COLO829 (cell line): ENCODE results near the gene NDUFAF7.
A peak's percentile ranks its signal among the peaks of the same experiment; 100 is the strongest.
"Not testable (repeated sequence)": the region's sequence is repeated elsewhere in the genome, so short reads cannot be mapped to it uniquely, and the experiment has no call there.

Experiments used
- DNase-seq: peaks from one replicate; pipeline ENCODE4 v3.0.0; 2012; ENCODE audit warnings: low spot score

The NDUFAF7 gene

GRCh38 chr2:37215250-37215649 lies 16.2 kb upstream of the NDUFAF7 start:
- no peak for DNase-seq

DNA sequence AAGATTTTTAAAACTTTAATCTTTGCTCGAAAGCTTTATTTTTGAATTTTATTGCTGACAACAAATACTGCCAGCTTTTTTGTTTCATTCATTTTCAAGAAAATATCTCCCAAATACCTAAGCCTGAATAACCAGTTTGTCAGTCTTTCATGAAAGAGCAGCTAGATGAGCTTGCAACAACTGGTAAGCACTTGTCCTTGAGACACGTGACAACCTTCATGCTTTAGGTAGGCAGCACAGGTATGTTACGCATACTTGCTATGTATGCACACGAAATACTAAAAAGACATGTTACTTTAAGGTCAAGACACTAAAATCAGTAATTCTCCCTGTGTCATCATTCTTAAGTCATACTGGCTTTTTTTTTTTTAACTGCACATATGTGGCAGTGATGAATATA lies 12.4 kb upstream of the NDUFAF7 start:
- DNase-seq = no peak

DNA sequence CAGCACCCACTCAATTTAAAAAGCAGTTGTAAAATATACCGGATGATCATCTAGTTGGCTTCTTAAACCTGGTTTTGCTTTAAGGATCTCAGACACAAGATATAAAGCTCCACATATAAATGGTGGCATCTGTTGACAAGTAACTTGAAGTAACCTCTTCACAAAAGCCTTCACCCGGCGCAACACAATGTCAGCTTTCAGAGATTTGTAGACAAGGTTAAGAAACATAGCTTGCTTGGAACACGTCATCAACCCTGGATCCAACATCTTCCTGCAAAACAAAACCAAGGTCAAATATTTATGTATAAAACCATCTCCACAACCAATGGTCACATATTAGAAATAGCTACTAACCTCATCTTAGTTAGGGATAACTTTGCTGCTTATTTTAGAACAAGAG lies 8.3 kb upstream of the NDUFAF7 start:
- no peak for DNase-seq

- DNase-seq = no peak
Measured at GRCh38 chr2:37224063-37224462, 7.4 kb upstream of the NDUFAF7 start.

GRCh38 chr2:37225129-37225528 lies 6.3 kb upstream of the NDUFAF7 start:
- DNase-seq = not testable (repeated sequence)

- DNase-seq = no peak
Measured at GRCh38 chr2:37226863-37227262, 4.6 kb upstream of the NDUFAF7 start.

- no peak for DNase-seq
Measured at GRCh38 chr2:37228788-37229187, 2.7 kb upstream of the NDUFAF7 start.

DNA sequence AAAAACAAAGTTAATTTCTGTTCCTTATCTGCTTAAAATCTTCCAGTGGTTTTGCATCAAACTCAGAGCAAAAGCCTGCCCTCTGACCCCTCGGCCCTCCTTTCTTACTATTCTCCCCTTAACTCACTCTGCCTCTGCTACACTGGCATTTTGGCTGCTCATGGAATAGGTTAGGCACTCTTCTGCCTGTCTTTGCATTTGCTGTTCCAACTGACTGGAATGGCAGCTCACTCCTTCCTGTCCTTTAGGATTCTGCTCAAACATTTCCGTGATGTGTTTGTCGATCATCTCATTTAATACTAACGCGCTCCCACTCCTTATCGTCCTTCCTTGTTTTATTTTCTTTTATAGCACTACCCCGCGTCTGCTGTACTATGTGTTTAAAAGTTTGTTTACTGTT lies 877 bp upstream of the NDUFAF7 start:
- peak; percentile 29 for DNase-seq

DNA sequence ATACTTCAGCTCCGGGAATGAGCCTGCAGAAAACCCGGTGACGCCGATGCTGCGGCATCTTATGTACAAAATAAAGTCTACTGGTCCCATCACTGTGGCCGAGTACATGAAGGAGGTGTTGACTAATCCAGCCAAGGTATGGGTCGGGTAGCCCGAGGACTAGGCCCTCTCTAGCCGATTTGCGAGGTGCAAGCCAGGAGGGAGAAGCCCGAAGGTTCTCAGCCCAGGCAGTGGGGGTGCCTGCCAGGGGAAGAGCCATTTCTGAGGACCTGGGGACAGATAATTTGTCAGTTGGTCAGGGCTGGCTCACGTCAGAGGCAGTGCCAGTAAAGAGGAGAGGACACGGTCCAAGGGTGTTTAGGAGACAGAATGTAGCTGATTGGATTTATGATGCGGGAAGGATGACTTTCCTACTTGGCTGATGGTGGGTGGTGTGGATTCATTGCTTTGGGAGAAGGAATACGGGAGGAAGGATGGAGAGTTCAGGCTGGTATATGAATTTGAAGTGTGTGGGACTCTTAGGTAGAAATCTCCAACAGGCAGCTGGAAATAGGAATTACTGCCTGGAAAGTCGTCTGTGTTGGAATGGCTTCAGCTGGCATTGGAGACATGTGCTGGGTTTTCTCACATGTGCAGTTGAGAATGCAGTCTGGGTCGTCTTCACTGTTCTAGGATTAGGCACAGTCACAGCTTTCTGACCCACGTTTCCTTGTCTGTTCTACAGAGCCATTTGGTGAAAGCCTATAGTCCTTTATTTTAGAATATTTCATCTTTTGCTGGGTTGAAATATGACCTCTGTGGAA lies 874 bp downstream of the NDUFAF7 start:
- no peak for DNase-seq

DNA sequence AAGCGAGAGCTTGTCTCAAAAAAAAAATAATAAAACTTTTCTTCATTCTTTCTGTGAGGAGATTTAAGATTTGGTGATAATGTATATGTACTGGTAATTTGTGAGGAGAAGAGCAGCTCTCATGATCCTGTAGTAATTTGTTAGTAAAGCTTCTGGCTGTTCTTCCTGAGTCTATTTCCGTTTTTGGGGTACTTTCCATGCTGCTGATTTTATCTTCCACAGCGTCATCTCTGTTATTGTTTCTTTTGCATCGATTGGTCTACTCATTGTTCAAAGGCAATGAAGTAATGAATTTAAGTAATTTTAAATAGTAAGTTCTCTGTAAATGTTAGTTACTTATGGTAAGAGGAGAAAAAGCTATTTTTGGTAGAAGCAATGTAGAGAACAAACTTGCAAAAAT lies 12.0 kb downstream of the NDUFAF7 start:
- DNase-seq = no peak

DNA sequence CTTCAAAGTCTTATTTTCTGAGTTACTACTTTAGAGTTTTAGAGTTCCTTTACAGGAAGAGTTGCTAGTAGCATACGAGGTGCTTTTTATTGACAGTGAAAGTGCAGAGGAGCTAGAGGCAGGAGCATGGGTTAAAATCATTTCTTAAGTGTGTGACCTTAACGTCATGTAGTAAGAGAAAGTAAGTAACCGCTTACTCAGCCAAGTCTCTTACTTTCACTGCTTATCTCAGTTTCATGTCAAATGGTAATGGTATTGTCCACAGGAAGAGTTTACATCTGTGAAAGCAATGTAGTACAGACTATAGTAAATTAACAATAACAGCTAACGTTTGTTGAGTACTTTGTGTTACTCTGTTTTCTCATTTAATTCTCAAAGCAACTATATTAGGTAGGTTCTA lies 12.6 kb downstream of the NDUFAF7 start:
- no peak for DNase-seq

- DNase-seq = no peak
Measured at GRCh38 chr2:37244755-37245154, 13.3 kb downstream of the NDUFAF7 start.

DNA sequence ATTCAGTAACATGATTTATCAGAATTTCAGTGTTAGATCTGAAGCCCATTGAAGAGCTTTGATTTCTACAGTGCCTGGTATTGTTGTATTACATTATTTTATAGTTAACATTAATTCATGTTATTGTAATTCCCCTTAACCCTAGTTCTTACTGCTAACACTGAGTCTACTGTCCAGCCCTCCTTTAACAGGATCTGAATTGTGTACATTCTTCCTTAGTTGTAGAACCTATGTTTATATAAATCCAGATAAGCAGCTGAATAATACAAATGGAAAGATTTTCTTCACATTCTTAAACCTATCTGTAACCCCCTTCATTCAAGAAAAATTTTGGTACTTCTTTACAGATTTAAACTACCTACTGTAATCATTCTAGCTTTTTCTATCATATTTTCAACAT lies 14.7 kb downstream of the NDUFAF7 start:
- DNase-seq = no peak

GRCh38 chr2:37250869-37251740 lies 19.6 kb downstream of the NDUFAF7 start:
- DNase-seq = no peak

DNA sequence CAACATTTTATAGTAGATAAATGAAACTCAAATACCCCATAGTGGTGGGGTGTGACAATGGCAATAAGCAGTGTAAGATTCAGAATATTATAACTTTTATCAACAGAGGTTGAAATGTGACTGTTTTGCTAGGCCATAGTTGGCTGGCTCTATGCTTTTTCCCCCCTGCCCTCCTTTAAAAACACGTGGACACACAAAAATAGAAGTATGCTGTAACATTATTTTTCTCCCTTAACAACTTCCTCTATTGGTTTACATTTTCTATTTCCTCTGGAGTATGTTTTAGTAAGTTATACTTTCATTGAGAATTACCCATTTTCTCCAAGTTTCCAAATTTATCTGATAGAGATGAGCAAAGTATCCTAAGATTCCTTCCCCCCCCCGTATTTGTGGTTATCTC lies 31.1 kb downstream of the NDUFAF7 start:
- no peak for DNase-seq

- no peak for DNase-seq
Measured at GRCh38 chr2:37263839-37264238, 32.4 kb downstream of the NDUFAF7 start.

GRCh38 chr2:37267685-37268084 lies 36.2 kb downstream of the NDUFAF7 start:
- DNase-seq = no peak

DNA sequence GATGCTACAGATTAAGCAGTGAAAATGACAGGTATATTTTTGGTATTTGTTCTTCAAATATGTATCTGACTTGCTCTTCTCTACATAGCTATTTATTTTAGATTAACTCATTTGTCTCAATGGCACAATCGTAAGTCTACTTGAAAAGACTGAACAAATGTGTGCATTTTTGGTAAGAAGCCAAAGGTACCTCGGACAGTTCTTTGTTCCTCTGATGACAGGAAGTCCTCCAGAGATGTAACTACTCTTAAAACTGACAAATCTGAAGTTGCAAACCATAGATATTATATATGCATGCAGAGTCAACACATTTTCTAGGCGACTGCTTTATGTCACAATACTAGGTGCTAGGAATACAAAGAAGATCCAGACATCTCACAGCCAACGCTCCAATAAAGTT lies 36.7 kb downstream of the NDUFAF7 start:
- DNase-seq = no peak

- DNase-seq = no peak
Measured at GRCh38 chr2:37271376-37272067, 40.1 kb downstream of the NDUFAF7 start.

DNA sequence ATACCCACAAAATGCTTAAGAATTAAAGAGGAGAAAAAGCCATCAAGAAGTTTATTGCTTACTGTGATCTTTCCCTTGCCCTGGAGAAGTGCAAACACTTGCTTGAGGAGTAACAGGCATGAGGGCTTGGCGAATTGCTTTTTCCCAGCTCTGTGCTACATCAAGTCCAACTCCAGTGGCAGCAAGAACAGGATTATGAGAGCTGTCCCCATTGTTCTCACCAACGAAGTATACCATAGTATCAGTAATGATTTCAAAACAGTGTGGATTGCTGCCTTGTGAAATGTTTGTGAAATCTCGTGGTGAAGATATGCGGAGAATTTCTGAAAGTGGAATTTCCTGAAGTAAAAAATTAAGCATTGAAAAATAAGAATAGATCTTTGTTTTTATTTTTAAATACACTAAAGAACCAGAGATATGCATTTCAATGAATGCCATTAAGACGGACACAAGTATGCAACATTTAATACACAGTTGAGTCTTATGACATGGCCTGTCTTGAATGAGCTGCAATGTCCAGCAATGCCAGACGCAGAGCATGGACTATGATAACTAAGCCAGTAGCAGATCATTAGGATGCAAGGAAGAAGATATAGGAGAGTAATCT lies 43.0 kb downstream of the NDUFAF7 start:
- peak; percentile 35 for DNase-seq

- no peak for DNase-seq
Measured at GRCh38 chr2:37276291-37276690, 44.8 kb downstream of the NDUFAF7 start.

DNA sequence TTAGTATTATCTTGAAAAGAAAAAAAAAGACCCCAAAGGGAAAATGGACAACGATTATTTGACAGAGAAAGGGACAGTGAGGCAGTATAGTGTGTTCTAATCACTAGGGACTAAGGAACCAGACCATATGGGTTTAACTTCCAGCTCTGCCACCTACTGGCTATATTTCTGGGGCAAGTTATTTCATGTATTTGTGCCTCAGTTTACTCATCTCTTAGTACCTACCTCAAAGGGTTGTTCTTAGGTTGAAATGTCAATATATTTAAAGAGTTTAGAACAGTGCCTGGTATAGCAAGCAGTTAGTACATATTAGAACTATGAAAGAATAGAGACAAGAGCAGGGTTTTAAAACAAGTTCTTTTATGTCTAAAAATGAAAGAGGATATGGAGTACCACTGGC lies 50.5 kb downstream of the NDUFAF7 start:
- no peak for DNase-seq
